Activated naive CD4-positive, alpha-beta T cell treated with anti-CD3 and anti-CD28 coated beads, Interleukin-2, amount 50 U/mL, for 24 hours (primary cell): ENCODE measurements around the gene KIF1A.
A peak's percentile ranks its signal among the peaks of the same experiment; 100 is the strongest.

Source experiments
- H3K27ac Mint-ChIP-seq: one replicate; pipeline ENCODE4 v1.8.0; 2021; ENCODE audit warnings: mild to moderate bottlenecking, mixed read lengths
- H3K27me3 Mint-ChIP-seq: one replicate; pipeline ENCODE4 v1.8.0; 2021; ENCODE audit warnings: mixed read lengths
- H3K36me3 Mint-ChIP-seq: one replicate; pipeline ENCODE4 v1.8.0; 2021; ENCODE audit warnings: mixed read lengths
- H3K4me1 Mint-ChIP-seq: one replicate; pipeline ENCODE4 v1.8.0; 2021; ENCODE audit warnings: mixed read lengths
- H3K4me3 Mint-ChIP-seq: one replicate; pipeline ENCODE4 v1.8.0; 2021; ENCODE audit warnings: mild to moderate bottlenecking, mixed read lengths
- H3K9me3 Mint-ChIP-seq: one replicate; pipeline ENCODE4 v1.8.0; 2021; ENCODE audit warnings: mixed read lengths

KIF1A gene

GRCh38 chr2:240832205-240832727, 12.2 kb upstream of the KIF1A start:
- Mint-ChIP-seq H3K36me3 (no peaks in the 10 kb centered on the region), H3K4me1 (peaks cover 3% of the 10 kb centered on the region), H3K27me3 (peaks cover 13% of the 10 kb centered on the region), H3K9me3 (no peaks in the 10 kb centered on the region), H3K4me3 (no peak overlapping the region), H3K27ac (no peak overlapping the region)

- Mint-ChIP-seq H3K9me3 (no peaks in the 10 kb centered on the region), H3K4me3 (peak overlapping the region; percentile 80), H3K27ac (no peak overlapping the region), H3K36me3 (no peaks in the 10 kb centered on the region), H3K4me1 (peaks cover 3% of the 10 kb centered on the region), H3K27me3 (peaks cover 13% of the 10 kb centered on the region)
Measured at GRCh38 chr2:240831594-240832204, 11.7 kb upstream of the KIF1A start.

- Mint-ChIP-seq H3K4me1 (peaks cover 11% of the 10 kb centered on the region), H3K27me3 (peaks cover 56% of the 10 kb centered on the region), H3K9me3 (no peaks in the 10 kb centered on the region), H3K27ac (no peak overlapping the region), H3K36me3 (peaks cover 4% of the 10 kb centered on the region), H3K4me3 (no peak overlapping the region)
Measured at GRCh38 chr2:240825476-240825875, 5.5 kb upstream of the KIF1A start.

- Mint-ChIP-seq H3K27me3 (peaks cover 52% of the 10 kb centered on the region), H3K9me3 (no peaks in the 10 kb centered on the region), H3K36me3 (peaks cover 4% of the 10 kb centered on the region), H3K4me1 (peaks cover 11% of the 10 kb centered on the region), H3K4me3 (no peak overlapping the region), H3K27ac (no peak overlapping the region)
Measured at GRCh38 chr2:240823449-240824336, 3.7 kb upstream of the KIF1A start.

GRCh38 chr2:240822280-240822847, 2.3 kb upstream of the KIF1A start:
- Mint-ChIP-seq H3K36me3 (peaks cover 4% of the 10 kb centered on the region), H3K9me3 (no peaks in the 10 kb centered on the region), H3K4me3 (peak overlapping the region; percentile 76), H3K27me3 (peaks cover 51% of the 10 kb centered on the region), H3K4me1 (peaks cover 11% of the 10 kb centered on the region), H3K27ac (peak overlapping the region; percentile 39)

- Mint-ChIP-seq H3K36me3 (peaks cover 4% of the 10 kb centered on the region), H3K4me1 (peaks cover 11% of the 10 kb centered on the region), H3K27ac (no peak overlapping the region), H3K27me3 (peaks cover 48% of the 10 kb centered on the region), H3K4me3 (peak overlapping the region; percentile 76), H3K9me3 (no peaks in the 10 kb centered on the region)
Measured at GRCh38 chr2:240821429-240821778, 1.4 kb upstream of the KIF1A start.

GRCh38 chr2:240820607-240821428, 799 bp upstream of the KIF1A start:
- Mint-ChIP-seq H3K36me3 (peaks cover 4% of the 10 kb centered on the region), H3K4me1 (peaks cover 11% of the 10 kb centered on the region), H3K27me3 (peaks cover 47% of the 10 kb centered on the region), H3K27ac (no peak overlapping the region), H3K9me3 (no peaks in the 10 kb centered on the region), H3K4me3 (peak overlapping the region; percentile 76)

GRCh38 chr2:240819126-240819857, 727 bp downstream of the KIF1A start:
- H3K27ac Mint-ChIP-seq, result no peak overlapping the region
- peaks cover 11% of the 10 kb centered on the region for H3K4me1 Mint-ChIP-seq
- H3K36me3 Mint-ChIP-seq, result peaks cover 4% of the 10 kb centered on the region
- H3K27me3 Mint-ChIP-seq, result peaks cover 35% of the 10 kb centered on the region
- peak overlapping the region; percentile 47 for H3K4me3 Mint-ChIP-seq
- no peaks in the 10 kb centered on the region for H3K9me3 Mint-ChIP-seq

GRCh38 chr2:240818293-240819125, 1.5 kb downstream of the KIF1A start:
- peaks cover 2% of the 10 kb centered on the region for H3K36me3 Mint-ChIP-seq
- peak overlapping the region; percentile 58 for H3K4me3 Mint-ChIP-seq
- no peaks in the 10 kb centered on the region for H3K9me3 Mint-ChIP-seq
- H3K27ac Mint-ChIP-seq, result no peak overlapping the region
- H3K27me3 Mint-ChIP-seq, result peaks cover 28% of the 10 kb centered on the region
- H3K4me1 Mint-ChIP-seq, result peaks cover 11% of the 10 kb centered on the region

GRCh38 chr2:240817496-240818292, 2.3 kb downstream of the KIF1A start:
- peaks cover 21% of the 10 kb centered on the region for H3K27me3 Mint-ChIP-seq
- no peak overlapping the region for H3K4me3 Mint-ChIP-seq
- no peak overlapping the region for H3K27ac Mint-ChIP-seq

GRCh38 chr2:240816584-240817495, 3.2 kb downstream of the KIF1A start:
- no peaks in the 10 kb centered on the region for H3K9me3 Mint-ChIP-seq
- H3K36me3 Mint-ChIP-seq, result no peaks in the 10 kb centered on the region
- no peak overlapping the region for H3K4me3 Mint-ChIP-seq
- H3K27ac Mint-ChIP-seq, result no peak overlapping the region
- peaks cover 15% of the 10 kb centered on the region for H3K27me3 Mint-ChIP-seq
- peaks cover 8% of the 10 kb centered on the region for H3K4me1 Mint-ChIP-seq

More at GRCh38 chr2:240817496-240818292, 2.3 kb downstream of the KIF1A start:
- peaks cover 11% of the 10 kb centered on the region for H3K4me1 Mint-ChIP-seq
- H3K36me3 Mint-ChIP-seq, result no peaks in the 10 kb centered on the region
- no peaks in the 10 kb centered on the region for H3K9me3 Mint-ChIP-seq

- no peaks in the 10 kb centered on the region for H3K36me3 Mint-ChIP-seq
- H3K4me3 Mint-ChIP-seq, result no peak overlapping the region
- peak overlapping the region; percentile 0 for H3K27ac Mint-ChIP-seq
- H3K9me3 Mint-ChIP-seq, result no peaks in the 10 kb centered on the region
- peaks cover 9% of the 10 kb centered on the region for H3K27me3 Mint-ChIP-seq
- H3K4me1 Mint-ChIP-seq, result no peaks in the 10 kb centered on the region
Measured at GRCh38 chr2:240815761-240816583, 4.0 kb downstream of the KIF1A start.
